Measurements from ENCODE around the gene CPT2. TPM values are rescaled to one million over a fixed set of nuclear protein-coding genes. Genes with fewer than 3 reads are reported as not detected.

The CPT2 gene
- total RNA-seq, 1 donor from 2014 or later = 19.0 TPM

- H3K4me3 ChIP-seq = no peak overlapping the region
- H4K20me1 ChIP-seq (ENCODE audit: low read depth) = no peaks in the 10 kb centered on the region
- no peak overlapping the region for H3K27ac Mint-ChIP-seq
- peaks cover 15% of the 10 kb centered on the region for H3K36me3 Mint-ChIP-seq
- H3K27me3 ChIP-seq = no peaks in the 10 kb centered on the region
- H3K79me2 ChIP-seq (ENCODE audit: low read depth) = no peaks in the 10 kb centered on the region
- no peaks in the 10 kb centered on the region for H3K4me1 ChIP-seq
- H3K36me3 ChIP-seq = no peaks in the 10 kb centered on the region
- no peak overlapping the region for H3K9ac ChIP-seq
- H3F3A ChIP-seq (ENCODE audit: low read depth) = no peaks in the 10 kb centered on the region
- H3K27ac ChIP-seq = no peak overlapping the region
- H3K27me3 Mint-ChIP-seq (ENCODE audit: insufficient read depth, low read depth) = peaks cover 3% of the 10 kb centered on the region
- H3K4me3 Mint-ChIP-seq = no peak overlapping the region
- H3K4me2 ChIP-seq = no peak overlapping the region
- no peaks in the 10 kb centered on the region for H3K9me3 ChIP-seq (ENCODE audit: low read depth)
- H3K4me1 Mint-ChIP-seq = no peaks in the 10 kb centered on the region
- no peaks in the 10 kb centered on the region for H3K9me3 Mint-ChIP-seq
- no peak overlapping the region for H2AFZ ChIP-seq (replicated peaks)
- TF ChIP-seq EZH2 (IDR thresholded peaks at IDR 0.05) (no peak), EZH2phosphoT487 (IDR thresholded peaks at IDR 0.05) (no peak), CTCF (IDR thresholded peaks at IDR 0.05) (no peak)
- no peak for DNase-seq (ENCODE audit: low spot score)
Observed at GRCh38 chr1:53259932-53260331, 63.3 kb downstream of the CPT2 start.

- Mint-ChIP-seq H3K4me3 (no peak overlapping the region), H3K9me3 (no peaks in the 10 kb centered on the region), H3K4me1 (no peaks in the 10 kb centered on the region), H3K27me3 (ENCODE audit: insufficient read depth, low read depth) (peaks cover 3% of the 10 kb centered on the region), H3K36me3 (peaks cover 15% of the 10 kb centered on the region), H3K27ac (no peak overlapping the region)
- no peak overlapping the region for H3K4me3 ChIP-seq
- H3K4me2 ChIP-seq = no peak overlapping the region
- H2AFZ ChIP-seq (replicated peaks) = no peak overlapping the region
- H3K79me2 ChIP-seq (ENCODE audit: low read depth) = no peaks in the 10 kb centered on the region
- H3K9ac ChIP-seq = no peak overlapping the region
- no peaks in the 10 kb centered on the region for H4K20me1 ChIP-seq (ENCODE audit: low read depth)
- no peaks in the 10 kb centered on the region for H3K9me3 ChIP-seq (ENCODE audit: low read depth)
- no peak for DNase-seq (ENCODE audit: low spot score)
- H3K4me1 ChIP-seq = no peaks in the 10 kb centered on the region
- H3F3A ChIP-seq (ENCODE audit: low read depth) = no peaks in the 10 kb centered on the region
- H3K27ac ChIP-seq = no peak overlapping the region
- no peaks in the 10 kb centered on the region for H3K36me3 ChIP-seq
- TF ChIP-seq EZH2phosphoT487 (IDR thresholded peaks at IDR 0.05) (no peak), EZH2 (IDR thresholded peaks at IDR 0.05) (no peak), CTCF (IDR thresholded peaks at IDR 0.05) (no peak)
- no peaks in the 10 kb centered on the region for H3K27me3 ChIP-seq
Observed at GRCh38 chr1:53260631-53261247, 64.1 kb downstream of the CPT2 start.

GRCh38 chr1:53262000-53262399 is 65.4 kb downstream of the CPT2 start:
- Mint-ChIP-seq H3K9me3 (no peaks in the 10 kb centered on the region), H3K4me3 (no peak overlapping the region), H3K4me1 (no peaks in the 10 kb centered on the region), H3K27ac (no peak overlapping the region), H3K36me3 (peaks cover 20% of the 10 kb centered on the region), H3K27me3 (ENCODE audit: insufficient read depth, low read depth) (peaks cover 5% of the 10 kb centered on the region)
- Histone ChIP-seq H3K27me3 (no peaks in the 10 kb centered on the region), H3F3A (ENCODE audit: low read depth) (no peaks in the 10 kb centered on the region), H3K27ac (no peak overlapping the region), H3K9ac (no peak overlapping the region), H3K36me3 (no peaks in the 10 kb centered on the region), H2AFZ (replicated peaks) (no peak overlapping the region), H3K4me3 (no peak overlapping the region), H3K4me1 (no peaks in the 10 kb centered on the region), H3K9me3 (ENCODE audit: low read depth) (no peaks in the 10 kb centered on the region), H4K20me1 (ENCODE audit: low read depth) (no peaks in the 10 kb centered on the region), H3K79me2 (ENCODE audit: low read depth) (no peaks in the 10 kb centered on the region), H3K4me2 (no peak overlapping the region)
- no peak for TF ChIP-seq CTCF (IDR thresholded peaks at IDR 0.05)
- no peak for TF ChIP-seq EZH2phosphoT487 (IDR thresholded peaks at IDR 0.05)
- TF ChIP-seq EZH2 (IDR thresholded peaks at IDR 0.05) = no peak
- no peak for DNase-seq (ENCODE audit: low spot score)

Other genes with a start within 250 kb of the CPT2 start
- 0.09 TPM in 1 of 2 replicates, not detected in the other for gene PODN, start 134.6 kb upstream of the CPT2 start, total RNA-seq (ENCODE audit: low replicate concordance)
- gene SLC1A7, start 54.2 kb upstream of the CPT2 start, total RNA-seq (ENCODE audit: low replicate concordance) = not detected in 2 replicates
- 74.0 and 115 TPM in 2 replicates for gene CZIB, start 23.8 kb downstream of the CPT2 start, total RNA-seq (ENCODE audit: low replicate concordance)
- gene MAGOH, start 41.7 kb downstream of the CPT2 start, total RNA-seq (ENCODE audit: low replicate concordance) = 61.4 and 109 TPM in 2 replicates
- 15.6 and 25.7 TPM in 2 replicates for gene LRP8, start 131.2 kb downstream of the CPT2 start, total RNA-seq (ENCODE audit: low replicate concordance)